GM19438 (cell line): ENCODE measurements around the gene RMRP.

Source experiments
- ATAC-seq: cut with Tn5 transposase; IDR thresholded peaks from one replicate; pipeline ENCODE4 v1.9.1; 2021; ENCODE audit warnings: low read depth; ENCODE audit not compliant: unreplicated experiment

The RMRP gene

DNA sequence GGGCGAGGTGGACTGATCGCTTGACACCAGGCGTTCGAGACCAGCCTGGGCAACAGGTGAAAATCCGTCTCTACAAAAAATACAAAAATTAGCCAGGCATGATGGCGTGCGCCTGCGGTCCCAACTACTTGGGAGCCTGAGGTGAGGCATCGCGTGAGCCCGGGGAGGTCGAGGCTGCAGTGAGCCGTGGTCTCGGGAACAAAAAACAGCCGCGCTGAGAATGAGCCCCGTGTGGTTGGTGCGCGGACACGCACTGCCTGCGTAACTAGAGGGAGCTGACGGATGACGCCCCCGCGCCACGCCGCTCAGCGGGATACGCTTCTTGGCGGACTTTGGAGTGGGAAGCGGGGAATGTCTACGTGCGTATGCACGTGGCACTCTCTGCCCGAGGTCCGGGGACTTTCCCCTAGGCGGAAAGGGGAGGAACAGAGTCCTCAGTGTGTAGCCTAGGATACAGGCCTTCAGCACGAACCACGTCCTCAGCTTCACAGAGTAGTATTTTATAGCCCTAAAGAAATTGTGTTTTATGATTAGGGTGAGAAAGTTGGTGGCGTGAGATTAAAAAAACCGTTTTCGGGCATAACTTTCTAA is at the start of gene RMRP:
Gene RMRP (minus strand): TSS at position 474 of the 591 bp plus-strand sequence.
- peak; percentile 79 for ATAC-seq

DNA sequence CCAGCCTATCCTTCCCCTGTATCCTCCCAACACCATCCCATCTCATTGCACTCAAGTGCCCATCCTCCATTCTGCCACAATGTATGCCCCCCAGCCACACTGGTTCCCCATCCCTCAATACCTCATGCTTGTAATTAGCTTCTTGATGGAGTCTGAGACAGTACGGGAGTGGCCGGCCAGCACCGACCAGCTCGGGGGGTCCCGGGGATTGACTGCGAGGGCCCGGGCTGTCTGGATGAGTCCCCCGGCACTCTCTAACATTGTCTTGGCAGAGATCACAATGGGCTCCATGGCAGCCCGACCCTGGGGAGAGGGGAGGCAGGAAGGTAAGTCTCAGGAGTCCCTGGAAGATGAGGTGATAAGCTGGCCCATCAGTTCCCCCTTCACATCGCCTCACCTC is 49.1 kb upstream of the RMRP start:
- ATAC-seq = no peak

DNA sequence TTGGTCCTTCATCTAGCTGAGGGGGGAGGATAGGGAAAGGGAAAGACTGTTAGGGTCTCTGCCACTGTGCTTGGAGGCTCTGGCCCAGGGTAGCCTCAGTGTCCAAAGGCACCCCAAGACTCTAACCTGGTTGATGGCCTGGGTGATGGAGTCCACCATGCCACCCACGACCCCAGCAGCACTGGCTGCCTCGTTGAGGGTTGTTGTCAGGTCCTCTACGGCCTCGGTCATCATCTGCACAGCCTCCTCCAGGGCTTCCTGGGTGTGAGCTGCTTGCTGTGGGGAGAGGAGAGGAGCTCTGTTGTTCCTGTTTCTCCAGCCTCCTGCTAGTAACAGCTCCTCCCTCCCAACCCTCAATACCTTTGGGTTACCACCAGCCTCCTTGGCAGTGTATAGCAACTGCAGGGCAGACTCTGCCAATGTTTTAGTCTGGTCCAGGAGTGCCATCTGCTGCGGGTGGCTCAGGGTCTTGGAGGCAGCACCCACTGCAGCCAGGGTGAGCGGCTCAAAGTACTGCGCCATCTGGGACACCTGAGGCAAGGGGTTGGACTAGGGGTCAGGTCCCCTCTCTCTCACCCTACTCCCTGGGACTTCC is 48.1 kb upstream of the RMRP start:
- no peak for ATAC-seq

DNA sequence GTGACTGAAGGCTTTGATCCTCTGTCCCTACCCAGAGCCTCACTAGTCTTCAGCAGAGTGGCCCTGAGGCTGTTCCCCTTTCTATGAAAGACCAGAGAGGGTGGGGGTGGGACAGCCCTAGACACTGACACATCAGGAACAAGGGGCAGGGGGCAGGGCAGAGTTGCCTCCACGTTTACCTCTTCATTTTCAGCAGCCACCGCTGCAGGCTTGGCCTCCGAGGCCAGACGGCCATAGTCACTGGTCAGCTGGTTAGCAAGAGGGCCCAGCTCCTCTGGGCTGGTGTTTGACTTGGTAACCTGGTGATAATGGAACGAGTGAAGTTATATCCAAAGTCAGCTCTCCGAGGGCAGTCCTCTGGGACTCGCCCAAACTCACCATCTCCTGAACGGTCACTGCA is 47.6 kb upstream of the RMRP start:
- ATAC-seq = no peak

DNA sequence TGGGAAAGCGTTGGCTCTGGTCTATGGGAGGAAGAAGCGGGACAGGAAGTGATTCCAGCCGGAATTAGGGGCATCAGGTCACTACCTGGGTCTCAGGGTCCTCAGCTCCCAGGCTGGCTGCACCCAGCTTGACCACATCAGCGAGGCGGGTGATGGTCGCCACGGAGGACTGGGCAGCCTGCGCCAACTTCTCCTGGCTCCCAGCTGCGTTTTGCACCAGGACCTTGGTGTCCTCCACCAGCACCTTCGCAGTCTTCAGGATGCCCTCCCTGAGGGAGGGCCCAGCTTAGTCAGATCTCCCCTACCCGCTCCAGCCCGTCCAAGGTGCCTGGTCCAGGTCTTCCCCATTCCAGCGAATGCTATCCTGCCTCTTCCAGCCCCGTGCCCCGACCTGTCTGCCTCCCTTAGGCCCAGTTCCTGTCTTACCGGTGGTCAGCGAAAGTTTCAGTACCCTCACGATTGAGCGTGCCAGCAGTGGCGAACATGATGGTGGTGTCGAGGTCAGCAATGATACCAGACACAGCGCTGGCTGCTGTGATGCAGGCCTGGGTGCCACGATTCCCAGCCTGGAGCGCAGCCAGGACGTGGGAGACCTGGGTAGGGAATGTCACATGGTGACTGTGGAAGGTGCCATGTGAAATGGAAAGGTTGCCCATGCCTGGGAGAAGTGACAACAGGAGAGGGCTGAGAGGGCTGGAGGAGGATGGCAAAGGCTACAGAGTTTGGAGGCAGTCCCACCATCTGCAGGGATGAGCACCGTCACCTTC is 46.3 kb upstream of the RMRP start:
- ATAC-seq = no peak

DNA sequence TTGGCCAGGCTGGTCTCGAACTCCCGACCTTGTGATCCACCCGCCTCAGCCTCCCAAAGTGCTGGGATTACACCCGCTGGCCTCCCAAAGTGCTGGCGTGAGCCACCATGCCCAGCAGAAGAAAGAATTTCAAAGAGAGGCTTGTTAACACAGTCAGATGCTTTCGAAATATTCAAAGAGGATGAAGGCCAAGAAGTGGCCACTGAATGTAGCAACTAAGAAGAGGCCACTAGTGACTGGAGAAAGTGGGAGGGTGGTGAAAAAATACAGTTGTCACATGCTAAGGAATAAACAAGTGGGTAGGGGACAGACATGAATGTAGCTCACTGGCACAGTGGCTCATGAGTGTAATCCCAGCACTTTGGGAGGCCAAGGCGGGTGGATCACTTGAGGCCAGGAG is 44.9 kb upstream of the RMRP start:
- ATAC-seq = no peak

DNA sequence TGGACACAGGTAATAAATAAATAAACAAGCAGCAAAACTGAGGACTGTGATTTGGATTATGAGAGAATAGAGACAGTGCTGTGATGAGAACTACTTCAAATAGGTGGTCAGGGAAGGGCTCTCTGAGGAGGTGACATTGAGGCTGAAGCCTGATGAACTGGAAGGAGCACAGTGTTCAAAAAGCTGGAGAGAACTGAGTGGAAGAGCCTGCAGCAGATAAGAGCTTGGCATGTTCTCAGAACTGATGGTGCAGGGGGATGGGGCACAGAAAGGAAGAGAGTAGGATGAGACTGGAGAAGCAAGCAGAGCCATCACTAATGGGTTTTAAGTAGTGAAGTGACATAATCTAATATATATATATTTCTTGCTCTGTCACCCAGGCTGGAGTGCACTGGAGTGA is 43.1 kb upstream of the RMRP start:
- ATAC-seq = no peak

DNA sequence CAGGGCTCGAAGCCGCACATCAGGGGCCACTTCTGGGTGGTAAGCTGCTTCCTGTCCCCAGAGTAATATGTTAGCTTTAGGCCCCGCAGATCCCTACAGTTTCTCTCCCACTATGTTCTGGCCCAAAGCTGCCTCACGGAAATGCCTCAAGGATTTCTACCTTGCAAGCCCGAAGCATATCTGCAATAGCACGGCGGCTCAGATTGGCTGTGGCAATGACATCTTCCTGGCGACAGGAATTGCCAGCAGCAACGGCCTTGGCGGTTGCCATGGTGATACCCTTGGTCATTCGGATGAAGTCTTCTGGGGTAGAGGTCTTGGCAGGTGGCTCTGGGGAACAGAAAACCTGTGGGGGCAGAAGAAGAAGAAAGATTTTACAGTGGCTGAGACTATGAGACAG is 42.2 kb upstream of the RMRP start:
- no peak for ATAC-seq

DNA sequence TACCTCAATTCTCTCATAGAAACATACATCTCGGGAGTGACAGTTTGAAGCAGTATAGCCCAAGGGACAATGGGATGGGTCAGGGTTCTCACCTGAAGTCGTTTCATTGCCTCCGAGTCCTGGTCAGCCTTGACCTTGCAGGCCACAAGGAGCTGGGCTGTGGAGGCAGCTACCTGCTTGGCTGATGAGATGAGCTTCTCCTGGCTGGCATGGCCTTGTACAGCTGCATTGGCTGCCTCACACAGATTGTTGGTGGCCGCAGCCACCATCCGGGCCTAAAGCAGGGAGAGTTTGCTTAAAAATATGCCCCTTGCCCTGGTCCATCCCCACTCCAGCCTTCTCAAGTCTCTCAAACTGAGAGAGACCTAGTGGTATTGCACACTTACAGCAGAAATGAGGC is 40.4 kb upstream of the RMRP start:
- no peak for ATAC-seq

DNA sequence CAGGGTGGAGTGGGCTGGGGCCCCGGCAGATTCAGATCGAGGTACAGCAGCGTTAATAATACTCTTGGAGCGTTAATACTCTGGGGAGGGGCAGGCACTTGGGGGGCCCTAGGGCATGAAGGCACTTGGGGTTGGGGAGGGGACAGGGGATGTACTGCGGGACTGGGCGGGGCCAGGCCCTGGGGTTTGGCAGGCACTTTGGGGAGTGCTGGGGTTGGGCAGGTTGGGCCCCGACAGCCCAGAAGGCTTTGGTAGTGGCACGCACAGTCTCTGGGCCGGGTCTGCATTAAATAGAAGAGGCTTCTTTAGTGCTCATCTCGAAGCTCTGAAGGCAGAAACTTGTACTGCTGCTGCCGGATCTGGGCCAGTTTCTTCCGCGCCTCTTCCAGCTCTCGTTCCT is 39.7 kb upstream of the RMRP start:
- no peak for ATAC-seq

DNA sequence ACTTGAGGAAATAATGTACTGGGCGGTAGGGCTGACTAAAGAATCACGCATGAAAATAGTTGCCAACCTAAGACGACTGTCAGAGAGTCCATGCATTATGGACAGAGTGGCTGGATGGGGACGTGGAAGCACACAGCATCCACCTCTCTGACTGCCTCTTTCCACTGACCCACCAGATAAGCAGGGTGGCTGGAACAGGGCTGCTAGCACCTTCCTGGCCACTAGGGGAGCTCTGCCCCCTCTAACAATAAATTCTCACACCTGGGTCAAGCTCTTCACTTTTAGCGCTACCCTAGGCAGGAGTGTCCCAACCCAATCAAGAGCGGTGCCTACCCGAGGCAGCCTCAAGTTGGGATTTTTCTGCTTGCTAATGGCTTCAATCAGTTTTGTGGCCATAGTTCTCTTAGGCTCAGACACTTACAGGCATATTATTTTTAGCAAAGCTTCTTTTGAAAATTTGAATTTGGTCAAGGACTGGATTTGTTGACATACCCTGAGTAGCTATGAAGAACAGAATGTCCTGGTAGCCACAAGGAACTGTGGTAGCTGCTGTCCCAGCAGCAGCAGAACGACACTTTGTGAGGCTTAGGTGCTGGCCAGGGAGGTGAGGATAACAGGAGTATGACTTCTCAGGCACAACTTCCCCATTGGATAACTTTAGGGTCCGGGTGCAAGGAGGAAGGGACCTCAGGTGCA is 38.8 kb upstream of the RMRP start:
- peak; percentile 73 for ATAC-seq

DNA sequence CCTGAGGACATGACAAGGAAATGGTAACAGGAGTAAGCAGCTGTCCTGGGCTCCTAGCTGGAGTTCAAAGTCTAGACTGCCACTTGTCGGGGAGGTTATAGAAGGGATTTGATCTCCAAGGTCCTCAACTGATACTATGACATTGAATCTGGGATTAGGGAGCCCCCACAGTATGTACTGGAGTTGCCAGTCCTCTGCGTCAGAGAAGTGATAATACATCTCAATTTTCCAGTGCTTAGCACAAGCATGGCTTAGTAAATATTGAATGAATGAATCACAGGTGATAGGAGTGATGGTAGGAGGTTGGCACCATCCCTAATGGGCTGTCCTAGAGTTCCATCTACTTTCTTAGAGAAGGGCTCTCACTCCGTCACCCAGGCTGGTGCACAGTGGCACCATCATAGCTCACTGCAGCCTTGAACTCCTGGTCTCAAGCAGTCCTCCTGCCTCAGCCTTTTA is 38.2 kb upstream of the RMRP start:
- no peak for ATAC-seq

DNA sequence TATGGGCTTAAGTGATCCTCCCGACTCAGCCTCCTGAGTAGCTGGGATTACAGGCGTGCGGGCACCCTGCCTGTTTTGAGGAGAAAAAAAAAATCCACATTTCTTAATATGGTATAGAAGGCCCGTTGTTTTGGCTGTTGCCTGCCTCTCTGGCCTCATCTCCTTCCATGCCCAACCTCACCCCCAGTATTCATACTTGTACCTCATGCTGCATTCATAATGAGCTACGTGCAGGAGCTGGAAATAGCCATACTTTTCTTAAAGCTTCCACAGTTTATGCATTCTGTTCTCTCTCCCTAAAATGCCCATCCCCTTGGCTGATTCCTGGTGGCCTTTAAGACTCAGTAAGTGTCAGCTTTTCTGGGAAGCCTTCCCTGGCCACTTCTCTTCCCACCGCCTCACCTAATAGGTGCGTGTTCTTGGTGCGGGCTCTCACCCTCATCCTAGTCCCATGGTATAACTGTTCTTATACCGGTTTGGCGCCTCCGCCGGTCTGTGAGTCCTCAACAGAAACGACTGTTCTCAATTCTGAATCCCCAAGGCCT is 34.0 kb upstream of the RMRP start:
- no peak for ATAC-seq

DNA sequence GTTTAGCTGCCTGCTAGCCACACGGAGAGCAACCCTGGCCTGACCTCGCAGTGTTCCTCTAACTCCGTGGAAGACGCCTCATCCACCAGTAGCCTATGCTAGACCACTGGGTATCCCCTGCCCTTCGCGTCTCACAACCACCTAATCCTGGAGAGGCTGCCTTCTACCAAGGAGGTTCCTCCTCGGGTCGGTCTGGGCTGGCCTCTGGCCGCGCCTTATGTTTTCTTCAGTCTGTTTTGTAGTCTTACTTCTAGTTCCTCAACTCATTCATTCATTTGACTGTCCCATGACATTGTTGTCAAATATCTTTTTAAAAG is 33.5 kb upstream of the RMRP start:
- no peak for ATAC-seq

DNA sequence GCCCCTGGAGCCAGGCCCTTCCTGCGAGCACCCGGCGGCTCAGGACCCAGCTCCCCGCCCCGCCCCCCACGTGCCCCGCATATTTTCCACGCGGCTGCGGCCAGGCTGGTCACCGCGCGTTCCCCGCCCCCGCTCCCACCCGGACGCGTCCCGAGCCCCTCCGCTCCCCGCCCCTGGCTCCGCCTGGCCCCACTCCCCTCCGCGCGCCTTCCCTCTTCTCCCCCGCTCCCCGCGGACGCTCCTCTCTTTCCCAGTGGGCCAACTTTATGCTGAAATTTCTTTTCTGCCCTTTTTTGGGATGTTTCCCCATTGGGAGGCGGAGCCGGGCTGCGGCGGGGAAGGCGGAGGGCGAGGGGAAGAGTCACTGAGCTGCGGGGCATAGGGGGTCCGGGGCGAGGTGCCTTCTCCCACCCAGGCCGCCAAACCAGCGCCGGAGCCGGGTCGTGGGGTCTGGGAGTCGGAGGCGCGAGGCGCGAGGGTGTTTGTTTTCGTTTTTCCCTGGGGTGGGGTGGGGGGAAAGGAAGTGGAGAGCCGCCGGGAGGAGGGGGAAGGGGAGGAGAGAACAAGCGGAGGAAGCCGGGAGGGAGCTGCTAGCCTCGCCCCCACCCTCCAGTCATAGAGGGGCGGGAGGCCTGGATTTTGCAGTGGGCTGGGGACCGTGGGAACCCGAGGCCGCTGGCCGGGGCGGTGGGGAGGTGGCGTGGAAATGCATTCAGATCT is 33.0 kb upstream of the RMRP start:
- no peak for ATAC-seq

DNA sequence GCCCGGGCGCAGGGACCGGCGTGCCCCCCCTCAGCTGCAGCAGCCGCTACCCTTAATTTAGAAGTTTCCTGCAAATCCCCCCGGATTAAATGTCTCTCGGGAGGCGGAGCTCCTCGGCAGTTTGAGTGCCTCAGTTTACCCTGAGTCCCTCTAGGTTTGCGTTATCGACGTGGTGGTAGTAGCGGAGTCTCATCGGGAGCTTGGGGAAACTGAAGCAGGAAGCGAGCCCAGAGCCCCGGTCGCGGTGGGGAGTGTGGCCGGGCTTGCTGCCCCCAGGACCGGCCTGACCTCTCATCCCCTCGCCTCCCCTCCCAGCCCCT is 32.4 kb upstream of the RMRP start:
- no peak for ATAC-seq

DNA sequence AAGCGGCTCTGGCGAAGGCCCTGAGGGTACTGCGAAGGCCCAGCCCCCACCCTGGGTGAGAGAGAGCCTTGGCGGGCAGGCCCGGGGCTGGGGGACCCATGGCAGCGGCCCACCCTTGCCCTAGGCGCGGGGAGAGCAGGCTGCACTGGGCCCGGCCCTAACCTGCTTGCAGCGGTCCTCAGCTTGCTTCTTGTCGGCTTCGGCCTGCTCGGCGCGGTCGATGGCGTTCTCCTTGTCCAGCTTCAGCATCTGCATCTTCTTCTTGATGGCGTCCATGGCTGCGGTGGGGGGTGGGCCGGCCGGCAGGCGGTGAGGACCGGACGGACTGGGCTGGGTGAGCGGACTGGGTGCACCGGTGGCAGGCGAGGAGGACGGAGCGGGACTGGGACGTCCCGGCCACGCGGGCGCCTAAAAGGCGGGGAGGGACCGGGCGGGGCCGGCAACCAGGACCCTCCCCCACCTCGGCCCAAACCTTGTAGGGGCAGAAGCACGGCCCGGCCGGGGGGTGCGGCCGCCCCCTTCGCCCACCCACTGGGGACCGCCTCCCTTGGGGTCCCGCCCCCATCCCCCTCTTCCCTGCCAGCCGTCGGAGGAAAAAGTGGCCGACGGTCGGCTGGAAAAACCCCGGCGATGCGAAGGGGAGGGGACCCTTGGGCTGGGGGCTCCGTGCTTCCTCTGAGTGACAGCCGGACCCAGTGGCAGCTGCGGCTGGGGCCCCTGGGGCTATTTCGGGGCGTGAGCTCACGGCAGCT is 31.9 kb upstream of the RMRP start, which contains the start of gene TPM2:
Gene TPM2 (minus strand): TSS at position 384 of the 752 bp plus-strand sequence. CDS start 108 bp downstream, at position 276.
- ATAC-seq = no peak

DNA sequence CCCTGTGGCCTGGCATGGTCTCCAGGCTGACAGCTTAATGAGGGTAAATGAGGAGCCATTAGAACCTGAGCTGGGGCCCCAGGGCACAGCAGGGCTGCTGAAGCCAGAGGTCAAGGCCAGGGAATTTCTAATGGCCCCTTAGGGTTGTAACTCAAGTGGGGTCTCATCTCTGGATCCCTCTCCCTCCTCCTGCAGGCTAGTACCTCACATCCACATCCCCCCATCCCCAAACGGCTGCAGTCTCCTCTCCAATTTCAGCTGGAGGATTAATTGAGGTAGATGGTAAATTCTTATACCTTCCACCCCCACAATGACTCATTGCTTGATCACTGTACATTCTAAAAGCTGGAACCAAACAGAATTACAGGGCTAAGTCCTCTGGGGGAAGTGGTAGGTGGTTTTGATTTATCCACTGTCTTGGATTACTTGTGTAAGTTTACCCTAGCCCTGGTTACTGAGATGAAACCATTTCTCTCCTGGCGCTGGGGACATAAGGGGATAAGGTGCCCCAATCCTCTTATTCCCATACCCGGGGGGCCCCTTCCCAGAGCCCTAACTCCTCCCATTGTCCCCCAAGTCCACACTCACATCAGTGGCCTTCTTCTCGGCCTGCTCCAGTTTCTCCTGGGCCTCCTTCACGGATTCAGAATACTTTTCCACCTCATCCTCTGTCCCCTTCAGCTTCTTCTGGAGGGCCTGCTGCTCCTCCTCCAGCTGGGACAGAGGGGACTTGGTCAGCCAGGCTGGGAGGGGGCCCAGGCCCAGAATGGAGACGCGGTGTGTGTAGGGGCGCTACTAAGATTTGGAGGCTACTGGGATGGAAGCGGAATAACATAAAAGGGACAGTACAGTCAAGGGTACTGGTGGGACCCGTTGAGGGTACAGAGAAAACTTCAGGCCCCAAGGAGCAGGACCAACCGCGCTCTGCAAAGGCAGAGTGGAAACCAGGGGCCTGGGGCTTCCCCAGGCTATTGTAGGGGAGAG is 31.0 kb upstream of the RMRP start:
- no peak for ATAC-seq
